ENCODE results near the gene EXOSC2.

GRCh38 chr9:130712564-130713285, 19.1 kb downstream of the EXOSC2 start:
- TF ChIP-seq, protein P1, sequence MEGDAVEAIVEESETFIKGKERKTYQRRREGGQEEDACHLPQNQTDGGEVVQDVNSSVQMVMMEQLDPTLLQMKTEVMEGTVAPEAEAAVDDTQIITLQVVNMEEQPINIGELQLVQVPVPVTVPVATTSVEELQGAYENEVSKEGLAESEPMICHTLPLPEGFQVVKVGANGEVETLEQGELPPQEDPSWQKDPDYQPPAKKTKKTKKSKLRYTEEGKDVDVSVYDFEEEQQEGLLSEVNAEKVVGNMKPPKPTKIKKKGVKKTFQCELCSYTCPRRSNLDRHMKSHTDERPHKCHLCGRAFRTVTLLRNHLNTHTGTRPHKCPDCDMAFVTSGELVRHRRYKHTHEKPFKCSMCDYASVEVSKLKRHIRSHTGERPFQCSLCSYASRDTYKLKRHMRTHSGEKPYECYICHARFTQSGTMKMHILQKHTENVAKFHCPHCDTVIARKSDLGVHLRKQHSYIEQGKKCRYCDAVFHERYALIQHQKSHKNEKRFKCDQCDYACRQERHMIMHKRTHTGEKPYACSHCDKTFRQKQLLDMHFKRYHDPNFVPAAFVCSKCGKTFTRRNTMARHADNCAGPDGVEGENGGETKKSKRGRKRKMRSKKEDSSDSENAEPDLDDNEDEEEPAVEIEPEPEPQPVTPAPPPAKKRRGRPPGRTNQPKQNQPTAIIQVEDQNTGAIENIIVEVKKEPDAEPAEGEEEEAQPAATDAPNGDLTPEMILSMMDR (IDR thresholded peaks at IDR 0.05): no peak
- TF ChIP-seq POLR2AphosphoS5 (IDR thresholded peaks at IDR 0.05): peak; percentile 83
- no peak for TF ChIP-seq EP300 (IDR thresholded peaks at IDR 0.05)
- TF ChIP-seq POLR2A (IDR thresholded peaks at IDR 0.05; ENCODE audit: low read depth): peak; percentile 28

Data from esophagus muscularis mucosa (tissue), 4 donors.